MCF 10A (cell line): ENCODE measurements around the gene CCNYL1. TPM values are rescaled to one million over a fixed set of nuclear protein-coding genes. Genes with fewer than 3 reads are reported as not detected.
"Not testable (repeated sequence)": the region's sequence is repeated elsewhere in the genome, so short reads cannot be mapped to it uniquely, and the experiment has no call there.

ENCODE experiments used
- BruUV-seq: library from RNA; stranded (reverse); fragments of 400-500 nt; replicated peaks from 2 replicates; lab custom pipeline; 2021; lab: Mats Ljungman, UMichigan
- CTCF ChIA-PET: fragments of 300-600 bp; sonication (Branson Sonifier 250); formaldehyde crosslinking; extraction: SDS; loops from one replicate; lab custom pipeline; 2021; ENCODE audit warnings: antibody characterized with exemption, inconsistent platforms; lab: Yijun Ruan, JAX
- POLR2A ChIA-PET: fragments of 300-600, 350-650 bp; sonication (Branson Sonifier 250); formaldehyde crosslinking; extraction: SDS; loops from one replicate; lab custom pipeline; 2020; ENCODE audit warnings: antibody characterized with exemption, inconsistent platforms; lab: Yijun Ruan, JAX
- DNase-seq: peaks from one replicate; pipeline ENCODE4 v3.0.0-alpha.2; 2018; ENCODE audit not compliant: unreplicated experiment
- H3K27ac Mint-ChIP-seq: one replicate; pipeline ENCODE4 v1.8.0; 2022; ENCODE audit warnings: mild to moderate bottlenecking, low read depth, mixed read lengths; ENCODE audit not compliant: unreplicated experiment
- H3K27me3 Mint-ChIP-seq: one replicate; pipeline ENCODE4 v1.8.0; 2022; ENCODE audit warnings: mixed read lengths; ENCODE audit not compliant: insufficient read depth, unreplicated experiment
- H3K36me3 Mint-ChIP-seq: one replicate; pipeline ENCODE4 v1.8.0; 2022; ENCODE audit warnings: mild to moderate bottlenecking, moderate library complexity, mixed read lengths; ENCODE audit not compliant: insufficient read depth, unreplicated experiment
- H3K4me1 Mint-ChIP-seq: one replicate; pipeline ENCODE4 v1.8.0; 2022; ENCODE audit warnings: mixed read lengths; ENCODE audit not compliant: insufficient read depth, unreplicated experiment
- H3K4me3 Mint-ChIP-seq: one replicate; pipeline ENCODE4 v1.8.0; 2022; ENCODE audit warnings: mild to moderate bottlenecking, moderate library complexity, mixed read lengths; ENCODE audit not compliant: unreplicated experiment
- H3K9me3 Mint-ChIP-seq: one replicate; pipeline ENCODE4 v1.8.0; 2022; ENCODE audit warnings: mixed read lengths; ENCODE audit not compliant: unreplicated experiment
- intact Hi-C: fragments of 100-400 bp; cut with micrococcal nuclease; formaldehyde crosslinking; loops from 2 replicates; pipeline ENCODE4 v1.14.1; 2022
- total RNA-seq: library from RNA; stranded (reverse); gene quantifications from 2 replicates; pipeline ENCODE4 v1.2.3, GENCODE V29; 2022
- TF ChIP-seq, protein P1 (sequence below): fragments of 200-600 bp; IDR thresholded peaks from one replicate; pipeline ENCODE4 v1.8.0; 2022; ENCODE audit warnings: antibody characterized with exemption, mild to moderate bottlenecking; ENCODE audit not compliant: unreplicated experiment

Gene CCNYL1
- total RNA-seq, 1 experiment from 2014 or later: 19.7 TPM

- H3K27me3 Mint-ChIP-seq: no peaks in the 10 kb centered on the region
- H3K27ac Mint-ChIP-seq: no peak overlapping the region
- no TSS peak for BruUV-seq
- CTCF ChIA-PET: interaction anchor here (0.5 to 0.6 kb wide), 2 partner anchors 526 to 1343 kb away, joined by 3 to 4 read pairs; no protein-coding TSS in a partner anchor
- TF ChIP-seq, protein P1, sequence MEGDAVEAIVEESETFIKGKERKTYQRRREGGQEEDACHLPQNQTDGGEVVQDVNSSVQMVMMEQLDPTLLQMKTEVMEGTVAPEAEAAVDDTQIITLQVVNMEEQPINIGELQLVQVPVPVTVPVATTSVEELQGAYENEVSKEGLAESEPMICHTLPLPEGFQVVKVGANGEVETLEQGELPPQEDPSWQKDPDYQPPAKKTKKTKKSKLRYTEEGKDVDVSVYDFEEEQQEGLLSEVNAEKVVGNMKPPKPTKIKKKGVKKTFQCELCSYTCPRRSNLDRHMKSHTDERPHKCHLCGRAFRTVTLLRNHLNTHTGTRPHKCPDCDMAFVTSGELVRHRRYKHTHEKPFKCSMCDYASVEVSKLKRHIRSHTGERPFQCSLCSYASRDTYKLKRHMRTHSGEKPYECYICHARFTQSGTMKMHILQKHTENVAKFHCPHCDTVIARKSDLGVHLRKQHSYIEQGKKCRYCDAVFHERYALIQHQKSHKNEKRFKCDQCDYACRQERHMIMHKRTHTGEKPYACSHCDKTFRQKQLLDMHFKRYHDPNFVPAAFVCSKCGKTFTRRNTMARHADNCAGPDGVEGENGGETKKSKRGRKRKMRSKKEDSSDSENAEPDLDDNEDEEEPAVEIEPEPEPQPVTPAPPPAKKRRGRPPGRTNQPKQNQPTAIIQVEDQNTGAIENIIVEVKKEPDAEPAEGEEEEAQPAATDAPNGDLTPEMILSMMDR: no peak
- intact Hi-C loops: no loop called here
- H3K9me3 Mint-ChIP-seq: no peaks in the 10 kb centered on the region
- H3K4me3 Mint-ChIP-seq: no peak overlapping the region
- POLR2A ChIA-PET: interaction anchor here (0.8 to 1.0 kb wide), 2 partner anchors 16 to 54 kb away, joined by 3 to 5 read pairs; partner anchors contain the start of gene CCNYL1
- no peak for DNase-seq
- H3K36me3 Mint-ChIP-seq: no peaks in the 10 kb centered on the region
- H3K4me1 Mint-ChIP-seq: no peaks in the 10 kb centered on the region
Measured at GRCh38 chr2:207695293-207695692, 16.1 kb upstream of the CCNYL1 start.

GRCh38 chr2:207696911-207697310 is 14.5 kb upstream of the CCNYL1 start:
- ChIA-PET POLR2A (interaction anchor here (1.0 kb wide), 1 partner anchor 15 kb away, joined by 3 read pairs; no protein-coding TSS in a partner anchor), CTCF (interaction anchor here (1.8 kb wide), 1 partner anchor 37 kb away, joined by 6 read pairs; no protein-coding TSS in a partner anchor)
- H3K36me3 Mint-ChIP-seq, H3K9me3 Mint-ChIP-seq, intact Hi-C loops, H3K27me3 Mint-ChIP-seq, H3K4me3 Mint-ChIP-seq, H3K27ac Mint-ChIP-seq, BruUV-seq, DNase-seq, H3K4me1 Mint-ChIP-seq: not testable (repeated sequence)

DNA sequence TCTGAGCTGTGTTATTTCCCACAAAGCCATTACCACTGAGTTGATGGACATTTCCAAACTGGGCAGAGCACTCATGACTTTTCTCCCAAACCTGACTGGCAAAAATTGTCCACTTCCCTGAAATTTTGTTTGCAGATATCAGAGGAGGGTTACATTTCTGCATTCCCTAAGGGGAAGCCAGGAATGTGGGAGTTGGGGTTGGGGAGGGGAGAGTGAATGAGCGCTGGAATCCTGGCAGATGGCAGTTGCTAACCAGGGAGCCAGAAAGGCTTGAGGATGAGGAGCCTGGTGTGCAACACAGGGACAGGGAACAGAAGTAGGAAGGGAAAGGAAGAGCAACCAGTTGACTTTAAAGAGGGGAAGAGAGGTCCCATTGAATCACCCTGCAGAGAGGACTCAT is 14.0 kb upstream of the CCNYL1 start:
- ChIA-PET POLR2A (interaction anchor here (1.0 kb wide), 1 partner anchor 14 kb away, joined by 3 read pairs; no protein-coding TSS in a partner anchor), CTCF (interaction anchor here (0.6 to 1.8 kb wide), 2 partner anchors 29 to 36 kb away, joined by 3 to 6 read pairs; no protein-coding TSS in a partner anchor)
- Mint-ChIP-seq H3K36me3 (no peaks in the 10 kb centered on the region), H3K9me3 (no peaks in the 10 kb centered on the region), H3K4me1 (no peaks in the 10 kb centered on the region), H3K4me3 (no peak overlapping the region), H3K27ac (no peak overlapping the region), H3K27me3 (no peaks in the 10 kb centered on the region)
- TF ChIP-seq, protein P1: no peak
- intact Hi-C loops: no loop called here
- BruUV-seq: no TSS peak
- no peak for DNase-seq

DNA sequence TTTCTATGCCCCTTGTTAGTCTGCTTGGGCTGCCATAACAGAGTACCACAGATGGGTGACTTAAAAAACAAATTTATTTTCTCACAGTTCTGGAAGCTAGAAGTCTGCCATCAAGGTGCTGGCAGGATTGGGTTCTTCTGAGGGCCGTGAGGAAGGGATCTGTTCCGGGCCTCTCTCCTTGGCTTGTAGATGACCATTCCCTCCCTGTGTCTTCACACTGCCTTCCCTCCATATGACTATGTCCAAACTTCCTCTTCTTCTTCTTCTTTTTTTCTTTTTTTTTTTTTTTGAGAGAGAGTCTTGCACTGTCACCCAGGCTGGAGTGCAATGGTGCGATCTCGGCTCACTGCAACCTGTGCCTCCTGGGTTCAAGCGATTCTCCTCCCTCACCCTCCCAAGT is 13.1 kb upstream of the CCNYL1 start:
- no peaks in the 10 kb centered on the region for H3K9me3 Mint-ChIP-seq
- H3K4me1 Mint-ChIP-seq: no peaks in the 10 kb centered on the region
- POLR2A ChIA-PET: no interaction called here
- no peak overlapping the region for H3K4me3 Mint-ChIP-seq
- no peak for DNase-seq
- H3K36me3 Mint-ChIP-seq: no peaks in the 10 kb centered on the region
- CTCF ChIA-PET: interaction anchor here (0.6 kb wide), 1 partner anchor 166 kb away, joined by 3 read pairs; no protein-coding TSS in a partner anchor
- no TSS peak for BruUV-seq
- no peak overlapping the region for H3K27ac Mint-ChIP-seq
- TF ChIP-seq, protein P1: no peak
- no peaks in the 10 kb centered on the region for H3K27me3 Mint-ChIP-seq
- intact Hi-C loops: no loop called here
